ENCODE data around the gene PIGN. TPM values are rescaled to one million over a fixed set of nuclear protein-coding genes. Genes with fewer than 3 reads are reported as not detected.

Gene PIGN
- total and polyA plus RNA-seq, 8 donors: 2.0 to 113 (median 23.8) TPM

DNA sequence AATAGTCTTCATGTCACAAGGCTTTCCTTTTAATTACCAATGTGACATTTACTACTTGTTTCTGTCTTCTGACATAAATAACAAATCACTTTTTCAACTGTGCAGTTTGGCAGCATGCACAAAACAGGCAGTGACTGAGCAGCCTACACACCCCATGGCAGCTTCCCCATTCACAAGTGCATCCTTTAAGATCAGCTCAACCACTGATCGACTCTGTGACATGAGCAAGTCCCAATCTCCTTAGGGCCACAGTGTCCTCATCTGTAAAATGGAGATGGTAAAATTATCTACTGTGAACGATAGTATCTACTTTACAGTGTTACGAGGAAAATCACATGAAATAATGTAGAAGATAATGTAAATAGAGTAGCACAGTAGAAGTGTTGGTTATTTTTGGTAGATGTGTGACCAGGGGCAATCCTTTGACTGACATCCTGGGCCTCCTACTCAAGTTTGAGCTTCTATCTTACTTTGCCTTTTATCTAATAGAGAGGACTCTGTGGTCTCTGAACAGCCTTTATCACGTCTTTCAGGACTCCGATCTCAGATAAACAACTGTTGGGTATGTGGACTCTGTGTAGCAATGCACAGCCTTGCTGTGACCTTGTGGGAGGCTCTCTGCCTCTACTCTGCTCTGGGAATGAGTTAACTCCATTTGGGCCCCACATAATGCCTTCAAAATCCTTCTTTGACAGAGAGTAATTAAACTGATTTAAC lies 120.6 kb downstream of the PIGN start:
- Histone ChIP-seq H3K27me3 (no peaks in the 10 kb centered on the region), H3K36me3 (peaks cover 0 to 38% (median 9%) of the 10 kb centered on the region in 4 donors), H3K27ac (no peak overlapping the region), H3K4me1 (no peaks in the 10 kb centered on the region), H3K4me3 (no peak overlapping the region), H3K9me3 (no peaks in the 10 kb centered on the region)
- no peak for DNase-seq
- intact Hi-C loops (cut with DNase I; ENCODE audit: low total_unique reads): no loop called here
- TF ChIP-seq POLR2A (IDR thresholded peaks at IDR 0.05): no peak
- TF ChIP-seq EP300 (IDR thresholded peaks at IDR 0.05): no peak
- TF ChIP-seq, protein P1, sequence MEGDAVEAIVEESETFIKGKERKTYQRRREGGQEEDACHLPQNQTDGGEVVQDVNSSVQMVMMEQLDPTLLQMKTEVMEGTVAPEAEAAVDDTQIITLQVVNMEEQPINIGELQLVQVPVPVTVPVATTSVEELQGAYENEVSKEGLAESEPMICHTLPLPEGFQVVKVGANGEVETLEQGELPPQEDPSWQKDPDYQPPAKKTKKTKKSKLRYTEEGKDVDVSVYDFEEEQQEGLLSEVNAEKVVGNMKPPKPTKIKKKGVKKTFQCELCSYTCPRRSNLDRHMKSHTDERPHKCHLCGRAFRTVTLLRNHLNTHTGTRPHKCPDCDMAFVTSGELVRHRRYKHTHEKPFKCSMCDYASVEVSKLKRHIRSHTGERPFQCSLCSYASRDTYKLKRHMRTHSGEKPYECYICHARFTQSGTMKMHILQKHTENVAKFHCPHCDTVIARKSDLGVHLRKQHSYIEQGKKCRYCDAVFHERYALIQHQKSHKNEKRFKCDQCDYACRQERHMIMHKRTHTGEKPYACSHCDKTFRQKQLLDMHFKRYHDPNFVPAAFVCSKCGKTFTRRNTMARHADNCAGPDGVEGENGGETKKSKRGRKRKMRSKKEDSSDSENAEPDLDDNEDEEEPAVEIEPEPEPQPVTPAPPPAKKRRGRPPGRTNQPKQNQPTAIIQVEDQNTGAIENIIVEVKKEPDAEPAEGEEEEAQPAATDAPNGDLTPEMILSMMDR (IDR thresholded peaks at IDR 0.05): no peak
- no peak for TF ChIP-seq POLR2AphosphoS5 (IDR thresholded peaks at IDR 0.05)
- WGBS, 5 donors: 79 to 91% (median 84%) methylated on average over 5 of the region's 5 CpGs

DNA sequence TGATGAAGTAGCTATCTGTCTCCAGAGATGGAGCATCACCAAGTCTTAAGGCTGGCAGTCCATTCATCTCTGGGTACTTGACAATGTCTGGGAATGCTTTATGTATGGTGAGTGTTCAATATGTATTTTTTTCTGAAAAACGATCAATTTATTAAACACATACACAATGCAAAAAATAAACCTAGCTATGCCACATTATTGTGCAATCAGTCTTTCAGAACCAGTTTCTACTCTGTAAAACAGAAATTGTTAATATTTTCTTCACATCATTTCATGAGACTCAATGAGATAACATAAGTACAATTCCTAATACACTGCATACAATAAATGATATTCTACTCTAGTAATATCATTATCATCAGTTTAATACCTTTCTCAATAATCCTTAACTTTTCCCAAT lies 122.5 kb downstream of the PIGN start:
- Histone ChIP-seq H3K36me3 (peaks cover 0 to 33% (median 11%) of the 10 kb centered on the region in 4 donors), H3K27ac (no peak overlapping the region), H3K27me3 (no peaks in the 10 kb centered on the region), H3K4me1 (no peaks in the 10 kb centered on the region), H3K4me3 (no peak overlapping the region), H3K9me3 (no peaks in the 10 kb centered on the region)
- intact Hi-C loops (cut with DNase I; ENCODE audit: low total_unique reads): no loop called here
- no peak for TF ChIP-seq EP300 (IDR thresholded peaks at IDR 0.05)
- WGBS, 5 donors: 0 to 94% (median 12%) methylated on average over 1 of the region's 1 CpG
- DNase-seq: no peak

DNA sequence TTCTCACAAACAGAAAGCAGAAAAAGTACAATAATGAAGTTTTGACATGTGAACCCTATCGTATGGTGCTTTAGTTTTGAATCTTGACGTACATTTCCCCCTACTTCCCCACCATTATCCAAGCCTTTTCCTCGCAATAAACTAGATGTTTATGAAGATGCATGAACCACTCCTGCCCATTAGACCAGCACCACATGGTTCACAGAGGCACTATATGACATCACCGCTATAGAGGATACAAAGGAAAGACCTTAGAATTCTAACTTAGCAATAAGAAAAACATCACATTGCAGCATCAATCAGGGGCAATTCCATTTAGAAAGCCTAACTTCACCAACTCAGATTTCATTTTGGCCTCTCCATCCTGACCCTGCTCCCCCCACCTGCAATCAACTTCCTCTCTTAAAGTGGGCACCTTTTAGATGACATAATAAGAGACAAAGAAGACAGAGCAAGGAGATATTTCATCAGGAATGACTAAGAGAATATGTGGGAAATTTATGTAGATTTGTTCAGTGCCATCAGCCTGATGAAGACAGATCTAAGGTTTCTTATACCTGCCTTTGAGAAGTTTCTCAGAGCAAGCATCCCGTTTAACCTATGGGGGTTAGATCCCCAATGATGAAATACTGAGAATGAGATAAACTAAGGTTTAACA lies 124.9 kb downstream of the PIGN start:
- TF ChIP-seq EP300 (IDR thresholded peaks at IDR 0.05): no peak
- TF ChIP-seq POLR2A (IDR thresholded peaks at IDR 0.05): no peak
- TF ChIP-seq, protein P1 (IDR thresholded peaks at IDR 0.05): no peak
- no peak for TF ChIP-seq POLR2AphosphoS5 (IDR thresholded peaks at IDR 0.05)
- Histone ChIP-seq H3K9me3 (no peaks in the 10 kb centered on the region), H3K27me3 (no peaks in the 10 kb centered on the region), H3K36me3 (peaks cover 0 to 34% (median 5%) of the 10 kb centered on the region in 4 donors), H3K27ac (no peak overlapping the region), H3K4me1 (no peaks in the 10 kb centered on the region), H3K4me3 (no peak overlapping the region)
- intact Hi-C loops (cut with DNase I; ENCODE audit: low total_unique reads): no loop called here
- DNase-seq: no peak
- WGBS, 5 donors: 72 to 98% (median 91%) methylated on average over 5 of the region's 5 CpGs

DNA sequence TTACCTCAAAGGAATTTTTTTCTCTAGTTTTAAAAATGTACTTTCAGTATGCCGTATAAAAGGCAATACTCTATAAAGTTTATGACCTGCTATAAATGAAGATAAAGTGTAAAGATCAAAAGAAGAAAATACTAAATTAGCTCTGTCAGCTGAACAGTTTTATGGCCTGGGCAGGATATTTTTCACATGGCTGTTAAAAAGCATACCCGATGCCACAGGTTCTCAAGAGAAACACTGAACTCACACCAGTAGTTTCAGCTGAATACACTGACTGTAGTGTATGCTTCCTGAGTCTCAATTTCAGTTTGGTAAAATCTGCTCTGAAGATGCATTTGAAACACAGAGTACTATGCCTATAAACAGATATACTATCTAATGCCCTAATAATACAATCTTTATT lies 126.0 kb downstream of the PIGN start:
- intact Hi-C loops (cut with DNase I; ENCODE audit: low total_unique reads): no loop called here
- Histone ChIP-seq H3K9me3 (no peaks in the 10 kb centered on the region), H3K27me3 (no peaks in the 10 kb centered on the region), H3K36me3 (peaks cover 0 to 26% (median 5%) of the 10 kb centered on the region in 4 donors), H3K4me1 (no peaks in the 10 kb centered on the region), H3K27ac (no peak overlapping the region), H3K4me3 (no peak overlapping the region)
- 82 to 95% (median 93%) methylated on average over 2 of the region's 2 CpGs for WGBS, 5 donors
- no peak for DNase-seq
- no peak for TF ChIP-seq POLR2AphosphoS5 (IDR thresholded peaks at IDR 0.05)
- TF ChIP-seq, protein P1 (IDR thresholded peaks at IDR 0.05): no peak
- TF ChIP-seq POLR2A (IDR thresholded peaks at IDR 0.05): no peak
- TF ChIP-seq EP300 (IDR thresholded peaks at IDR 0.05): no peak
